Measurements from ENCODE around the gene SOX15.

SOX15 gene

GRCh38 chr17:7577327-7578199 lies 12.3 kb downstream of the SOX15 start:
- TF ChIP-seq CTCF (IDR thresholded peaks at IDR 0.05), result no peak

GRCh38 chr17:7576432-7576937 lies 13.4 kb downstream of the SOX15 start:
- TF ChIP-seq CTCF (IDR thresholded peaks at IDR 0.05), result no peak

GRCh38 chr17:7575959-7576358 lies 13.9 kb downstream of the SOX15 start:
- no peak for TF ChIP-seq CTCF (IDR thresholded peaks at IDR 0.05)

GRCh38 chr17:7575481-7575883 lies 14.4 kb downstream of the SOX15 start:
- no peak for TF ChIP-seq CTCF (IDR thresholded peaks at IDR 0.05)

- TF ChIP-seq CTCF (IDR thresholded peaks at IDR 0.05), result no peak
Measured at GRCh38 chr17:7574176-7574953, 15.5 kb downstream of the SOX15 start.

GRCh38 chr17:7573324-7574080 lies 16.4 kb downstream of the SOX15 start:
- no peak for TF ChIP-seq CTCF (IDR thresholded peaks at IDR 0.05)

Measured in LNCAP (cell line).